A673 (cell line): Measurements from ENCODE around the gene FCN2. TPM values are rescaled to one million over a fixed set of nuclear protein-coding genes. Genes with fewer than 3 reads are reported as not detected.

Experiments used
- Bru-seq: library from RNA; stranded (reverse); fragments of 400-500 nt; gene quantifications from one replicate; lab custom pipeline; 2021; lab: Mats Ljungman, UMichigan
- BruChase-seq, 2 experiments: library from RNA; stranded (reverse); fragments of 400-500 nt; gene quantifications; one replicate each; lab custom pipeline; 2021; lab: Mats Ljungman, UMichigan
- BruUV-seq: library from RNA; stranded (reverse); fragments of 400-500 nt; replicated peaks from 2 replicates; lab custom pipeline; 2021; lab: Mats Ljungman, UMichigan
- CTCF ChIA-PET: fragments of 300-600 bp; sonication (Branson Sonifier 250); formaldehyde crosslinking; loops from one replicate; lab custom pipeline; 2022; ENCODE audit warnings: antibody characterized with exemption; lab: Charles Lee
- POLR2A ChIA-PET: fragments of 300-600 bp; sonication (Branson Sonifier 250); formaldehyde crosslinking; loops from one replicate; lab custom pipeline; 2022; ENCODE audit warnings: antibody characterized with exemption; ENCODE audit not compliant: low non-redundant PET; lab: Charles Lee
- DNase-seq: peaks from one replicate; pipeline ENCODE4 v3.0.0-alpha.2; 2015; ENCODE audit warnings: low spot score
- H3K27ac ChIP-seq: fragments of 200-600 bp; sonication (generic); 2 replicates; pipeline ENCODE4 v1.5.1; 2016; ENCODE audit warnings: mixed run types, low read depth, mild to moderate bottlenecking, mixed read lengths, antibody characterized with exemption, low read length; ENCODE audit not compliant: poor library complexity, severe bottlenecking
- H3K27me3 ChIP-seq: fragments of 200-600 bp; sonication (generic); replicated peaks from 2 replicates; pipeline ENCODE4 v1.6.1; 2017; ENCODE audit warnings: mixed run types, low read depth, mild to moderate bottlenecking, mixed read lengths, antibody characterized with exemption, low read length; ENCODE audit not compliant: insufficient read depth, poor library complexity
- H3K36me3 ChIP-seq: fragments of 200-600 bp; sonication (generic); 2 replicates; pipeline ENCODE4 v1.6.1; 2016; ENCODE audit warnings: mixed run types, mild to moderate bottlenecking, mixed read lengths, antibody characterized with exemption, low read length; ENCODE audit not compliant: insufficient read depth, poor library complexity, severe bottlenecking
- H3K4me1 ChIP-seq: fragments of 200-600 bp; sonication (generic); 2 replicates; pipeline ENCODE4 v1.6.1; 2017; ENCODE audit warnings: mixed run types, mild to moderate bottlenecking, mixed read lengths, antibody characterized with exemption, low read length; ENCODE audit not compliant: insufficient read depth, poor library complexity, severe bottlenecking
- H3K4me3 ChIP-seq: fragments of 200-600 bp; sonication (generic); 2 replicates; pipeline ENCODE4 v1.5.1; 2016; ENCODE audit warnings: low read depth, mixed run types, mild to moderate bottlenecking, mixed read lengths, low read length; ENCODE audit not compliant: poor library complexity, severe bottlenecking
- H3K9me3 ChIP-seq: fragments of 200-600 bp; sonication (generic); 2 replicates; pipeline ENCODE4 v1.6.1; 2016; ENCODE audit warnings: mixed run types, low read depth, mild to moderate bottlenecking, mixed read lengths, antibody characterized with exemption, low read length; ENCODE audit not compliant: poor library complexity, severe bottlenecking
- EZH2 ChIP-seq: fragments of 200-600 bp; sonication (generic); IDR thresholded peaks from 2 replicates; pipeline ENCODE4 v1.6.1; 2017; ENCODE audit warnings: borderline replicate concordance, low read depth, mild to moderate bottlenecking, mixed read lengths, antibody characterized with exemption, low read length; ENCODE audit not compliant: poor library complexity, severe bottlenecking
- intact Hi-C: fragments of 100-400 bp; cut with micrococcal nuclease; formaldehyde crosslinking; loops from one replicate; pipeline ENCODE4 v1.10.0; 2022; ENCODE audit not compliant: unreplicated experiment
- long read RNA-seq: library from polyadenylated mRNA; stranded (forward); transcript quantifications from one replicate; pipeline ENCODE4 v2.0.0, GENCODE V29; 2022
- total RNA-seq: library from RNA; stranded (reverse); gene quantifications from 2 replicates; pipeline ENCODE4 v1.2.3, GENCODE V29; 2021
- TF ChIP-seq, protein P1 (sequence below): fragments of 300-800, 200-600 bp; sonication (generic); conservative IDR thresholded peaks from 2 replicates; pipeline ENCODE4 v1.5.1; 2017; ENCODE audit warnings: low read depth, mild to moderate bottlenecking, antibody characterized with exemption, low read length, moderate library complexity, mixed read lengths

Gene FCN2
- total RNA-seq (not detected in 2 replicates), Bru-seq, nascent RNA (not detected), BruChase-seq, experiment 1, labeled RNA remaining after a 2-hour chase (not detected), BruChase-seq, experiment 2, labeled RNA remaining after a 6-hour chase (not detected)
- long read RNA-seq = 0 reads

GRCh38 chr9:134880484-134881312 is at the start of gene FCN2:
Gene FCN2 (plus strand): TSS chr9:134880810. CDS start chr9:134880822, 12 bp downstream.
- CTCF ChIA-PET = no interaction called here

GRCh38 chr9:134830926-134831720 is 49.5 kb upstream of the FCN2 start:
- no peaks in the 10 kb centered on the region for H3K4me1 ChIP-seq
- CTCF ChIA-PET = no interaction called here
- DNase-seq = no peak
- no TSS peak for BruUV-seq
- TF ChIP-seq, protein P1, sequence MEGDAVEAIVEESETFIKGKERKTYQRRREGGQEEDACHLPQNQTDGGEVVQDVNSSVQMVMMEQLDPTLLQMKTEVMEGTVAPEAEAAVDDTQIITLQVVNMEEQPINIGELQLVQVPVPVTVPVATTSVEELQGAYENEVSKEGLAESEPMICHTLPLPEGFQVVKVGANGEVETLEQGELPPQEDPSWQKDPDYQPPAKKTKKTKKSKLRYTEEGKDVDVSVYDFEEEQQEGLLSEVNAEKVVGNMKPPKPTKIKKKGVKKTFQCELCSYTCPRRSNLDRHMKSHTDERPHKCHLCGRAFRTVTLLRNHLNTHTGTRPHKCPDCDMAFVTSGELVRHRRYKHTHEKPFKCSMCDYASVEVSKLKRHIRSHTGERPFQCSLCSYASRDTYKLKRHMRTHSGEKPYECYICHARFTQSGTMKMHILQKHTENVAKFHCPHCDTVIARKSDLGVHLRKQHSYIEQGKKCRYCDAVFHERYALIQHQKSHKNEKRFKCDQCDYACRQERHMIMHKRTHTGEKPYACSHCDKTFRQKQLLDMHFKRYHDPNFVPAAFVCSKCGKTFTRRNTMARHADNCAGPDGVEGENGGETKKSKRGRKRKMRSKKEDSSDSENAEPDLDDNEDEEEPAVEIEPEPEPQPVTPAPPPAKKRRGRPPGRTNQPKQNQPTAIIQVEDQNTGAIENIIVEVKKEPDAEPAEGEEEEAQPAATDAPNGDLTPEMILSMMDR = no peak
- TF ChIP-seq EZH2 = no peak
- no peaks in the 10 kb centered on the region for H3K36me3 ChIP-seq
- POLR2A ChIA-PET = no interaction called here
- no peaks in the 10 kb centered on the region for H3K27me3 ChIP-seq
- H3K27ac ChIP-seq = no peak overlapping the region
- H3K4me3 ChIP-seq = no peak overlapping the region
- intact Hi-C loops = no loop called here
- no peaks in the 10 kb centered on the region for H3K9me3 ChIP-seq

More at GRCh38 chr9:134880484-134881312, at the start of gene FCN2:
- peak; percentile 19 for DNase-seq
- Histone ChIP-seq H3K4me3 (no peak within 1 kb of the TSS), H3K27me3 (no peaks in the 10 kb centered on the region), H3K4me1 (no peaks in the 10 kb centered on the region), H3K36me3 (no peaks in the 10 kb centered on the region), H3K9me3 (no peaks in the 10 kb centered on the region), H3K27ac (no peak within 1 kb of the TSS)
- POLR2A ChIA-PET = no interaction called here
- BruUV-seq = no TSS peak
- TF ChIP-seq EZH2 = no peak
- TF ChIP-seq, protein P1 = no peak
- intact Hi-C loops = no loop called here

GRCh38 chr9:134832471-134832870 is 48.1 kb upstream of the FCN2 start:
- H3K9me3 ChIP-seq = no peaks in the 10 kb centered on the region
- TF ChIP-seq, protein P1 = no peak
- TF ChIP-seq EZH2 = no peak
- POLR2A ChIA-PET = no interaction called here
- no peaks in the 10 kb centered on the region for H3K36me3 ChIP-seq
- DNase-seq = no peak
- CTCF ChIA-PET = no interaction called here
- no peaks in the 10 kb centered on the region for H3K4me1 ChIP-seq
- intact Hi-C loops = no loop called here
- no peaks in the 10 kb centered on the region for H3K27me3 ChIP-seq
- BruUV-seq = no TSS peak
- no peak overlapping the region for H3K27ac ChIP-seq
- H3K4me3 ChIP-seq = no peak overlapping the region
